ENCODE measurements around the gene ZNF512B.
"Not testable (repeated sequence)": the region's sequence is repeated elsewhere in the genome, so short reads cannot be mapped to it uniquely, and the experiment has no call there.

ZNF512B gene

DNA sequence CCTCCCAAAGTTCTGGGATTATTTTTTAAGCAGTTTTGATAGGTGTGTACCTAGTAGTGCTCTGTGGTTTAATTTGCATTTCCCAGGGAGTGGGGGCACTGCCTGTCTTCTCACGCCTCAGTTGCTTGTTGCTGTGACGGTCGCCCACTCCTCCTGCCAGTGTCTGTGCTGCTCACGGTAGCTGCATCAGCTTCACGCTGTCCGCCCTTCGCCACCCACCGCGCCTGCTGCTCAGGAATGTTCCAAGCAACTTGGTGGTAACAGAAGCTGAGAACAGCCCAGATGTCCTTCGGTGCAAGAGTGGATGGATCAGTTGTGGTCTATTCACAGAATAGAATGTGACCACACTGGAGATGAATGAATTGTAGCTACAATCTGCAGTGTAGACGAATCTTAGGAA is 51.9 kb downstream of the ZNF512B start:
- POLR2A ChIA-PET, result no interaction called here
- no peak overlapping the region for H3K27ac ChIP-seq (ENCODE audit: extremely low read depth, low read depth, low read length)
- CTCF ChIA-PET, result interaction anchor here (0.9 to 2.7 kb wide), 2 partner anchors 8 to 56 kb away, joined by 3 to 17 read pairs; no protein-coding TSS in a partner anchor
- H3K36me3 ChIP-seq (ENCODE audit: control insufficient read depth in 2 of 2, insufficient read depth in 1 of 2, low read length in 2 of 2), result peaks cover 0 to 17% of the 10 kb centered on the region in 2 experiments; a peak in 2 of 3 replicates
- H3K4me1 ChIP-seq (ENCODE audit: control insufficient read depth, insufficient read depth, low read length), result no peaks in the 10 kb centered on the region
- no peak for TF ChIP-seq PRDM4 (tag by site-specific recombination; IDR thresholded peaks at IDR 0.05)
- TF ChIP-seq EGR2 (tag by site-specific recombination; IDR thresholded peaks at IDR 0.05; ENCODE audit: low read depth), result peak; percentile 66
- no peaks in the 10 kb centered on the region for H3K9me3 ChIP-seq (ENCODE audit: control insufficient read depth, insufficient read depth, low read depth, low read length)
- H3K4me3 ChIP-seq (ENCODE audit: low read depth, low read length), result no peak overlapping the region

DNA sequence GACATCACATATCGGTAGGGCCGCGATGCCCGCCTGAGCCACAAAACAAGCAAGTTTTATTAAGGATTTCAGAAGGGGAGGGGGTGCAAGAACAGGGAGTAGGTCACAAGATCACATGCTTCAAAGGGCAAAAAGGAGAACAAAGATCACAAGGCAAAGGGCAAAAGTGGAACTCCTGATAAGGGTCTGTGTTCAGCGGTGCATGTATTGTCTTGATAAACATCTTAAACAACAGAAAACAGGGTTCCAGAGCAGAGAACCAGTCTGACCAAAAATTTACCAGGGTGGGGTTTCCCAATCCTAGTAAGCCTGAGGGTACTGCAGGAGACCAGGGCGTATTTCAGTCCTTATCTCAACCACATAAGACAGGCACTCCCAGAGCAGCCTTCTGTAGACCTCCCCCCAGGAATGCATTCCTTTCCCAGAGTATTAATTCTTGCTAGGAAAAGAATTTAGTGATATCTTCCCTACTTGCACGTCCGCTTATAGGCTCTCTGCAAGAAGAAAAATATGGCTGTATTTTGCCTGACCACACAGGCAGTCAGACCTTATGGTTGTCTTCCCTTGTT is 53.3 kb downstream of the ZNF512B start:
- peak; percentile 64 for TF ChIP-seq SETDB1 (IDR thresholded peaks at IDR 0.05; ENCODE audit: insufficient read length, low read length)
- H3K4me3 ChIP-seq (ENCODE audit: low read depth, low read length); H3K27ac ChIP-seq (ENCODE audit: extremely low read depth, low read depth, low read length); POLR2A ChIA-PET; H3K4me1 ChIP-seq (ENCODE audit: control insufficient read depth, insufficient read depth, low read length); H3K9me3 ChIP-seq (ENCODE audit: control insufficient read depth, insufficient read depth, low read depth, low read length): not testable (repeated sequence)
- H3K36me3 ChIP-seq (ENCODE audit: control insufficient read depth in 2 of 2, insufficient read depth in 1 of 2, low read length in 2 of 2), result peaks cover 0 to 17% of the 10 kb centered on the region in 2 experiments; a peak in 2 of 3 replicates
- CTCF ChIA-PET, result interaction anchor here (1.6 kb wide), 1 partner anchor 64 kb away, joined by 4 read pairs; the partner anchor contains the start of gene PRPF6

DNA sequence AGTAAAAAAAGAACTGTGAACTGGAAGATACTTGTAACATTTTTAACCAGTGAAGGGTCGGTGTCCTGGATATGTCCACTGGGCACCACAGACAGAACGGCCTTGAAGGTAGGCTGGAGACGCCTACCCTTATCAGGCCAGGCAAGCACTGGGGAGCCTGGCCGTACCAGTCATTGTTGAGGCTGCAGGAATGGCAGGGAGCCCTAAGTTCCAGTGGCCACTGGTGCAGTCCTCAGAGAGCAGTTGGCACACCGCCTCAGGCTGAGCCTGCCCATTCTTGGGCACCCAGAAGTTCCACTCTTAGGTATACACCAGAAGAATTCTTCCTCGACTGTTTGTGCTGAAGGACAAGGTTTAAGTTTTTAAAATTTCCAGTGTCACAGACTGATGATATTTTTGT is 54.3 kb downstream of the ZNF512B start:
- Histone ChIP-seq H3K4me1 (ENCODE audit: control insufficient read depth, insufficient read depth, low read length) (peaks cover 2% of the 10 kb centered on the region; the same call in 1 of the 2 replicates), H3K27ac (ENCODE audit: extremely low read depth, low read depth, low read length) (no peak overlapping the region), H3K9me3 (ENCODE audit: control insufficient read depth, insufficient read depth, low read depth, low read length) (no peaks in the 10 kb centered on the region), H3K4me3 (ENCODE audit: low read depth, low read length) (no peak overlapping the region), H3K36me3 (ENCODE audit: control insufficient read depth in 2 of 2, insufficient read depth in 1 of 2, low read length in 2 of 2) (peaks cover 0 to 17% of the 10 kb centered on the region in 2 experiments; a peak in 2 of 3 replicates)
- CTCF ChIA-PET, result interaction anchor here (0.6 to 1.6 kb wide), 5 partner anchors 14 to 377 kb away, joined by 3 to 4 read pairs (median 3); partner anchors contain the start of gene PRPF6
- POLR2A ChIA-PET, result no interaction called here
- no peak for TF ChIP-seq EGR2 (tag by site-specific recombination; IDR thresholded peaks at IDR 0.05; ENCODE audit: low read depth)
- no peak for TF ChIP-seq BCL11A (tag by site-specific recombination; IDR thresholded peaks at IDR 0.05; ENCODE audit: low read depth)
- TF ChIP-seq ZNF324 (tag by site-specific recombination; IDR thresholded peaks at IDR 0.05), result no peak
- TF ChIP-seq ZFP3 (tag by site-specific recombination; IDR thresholded peaks at IDR 0.05; ENCODE audit: low read depth), result no peak
- no peak for TF ChIP-seq ZNF10 (tag by site-specific recombination; IDR thresholded peaks at IDR 0.05)
- TF ChIP-seq, protein P1, sequence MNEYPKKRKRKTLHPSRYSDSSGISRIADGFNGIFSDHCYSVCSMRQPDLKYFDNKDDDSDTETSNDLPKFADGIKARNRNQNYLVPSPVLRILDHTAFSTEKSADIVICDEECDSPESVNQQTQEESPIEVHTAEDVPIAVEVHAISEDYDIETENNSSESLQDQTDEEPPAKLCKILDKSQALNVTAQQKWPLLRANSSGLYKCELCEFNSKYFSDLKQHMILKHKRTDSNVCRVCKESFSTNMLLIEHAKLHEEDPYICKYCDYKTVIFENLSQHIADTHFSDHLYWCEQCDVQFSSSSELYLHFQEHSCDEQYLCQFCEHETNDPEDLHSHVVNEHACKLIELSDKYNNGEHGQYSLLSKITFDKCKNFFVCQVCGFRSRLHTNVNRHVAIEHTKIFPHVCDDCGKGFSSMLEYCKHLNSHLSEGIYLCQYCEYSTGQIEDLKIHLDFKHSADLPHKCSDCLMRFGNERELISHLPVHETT (tag by site-specific recombination; IDR thresholded peaks at IDR 0.05), result no peak
- TF ChIP-seq ZSCAN23 (tag by site-specific recombination; IDR thresholded peaks at IDR 0.05), result no peak
- TF ChIP-seq ZFP37 (tag by site-specific recombination; IDR thresholded peaks at IDR 0.05), result no peak
- no peak for TF ChIP-seq ZNF391 (tag by site-specific recombination; IDR thresholded peaks at IDR 0.05; ENCODE audit: borderline replicate concordance, low read depth)
- TF ChIP-seq ZNF704 (tag by site-specific recombination; IDR thresholded peaks at IDR 0.05), result no peak
- no peak for TF ChIP-seq TCF7L2 (IDR thresholded peaks at IDR 0.05; ENCODE audit: borderline replicate concordance, low read depth, low read length)
- TF ChIP-seq, protein P2, sequence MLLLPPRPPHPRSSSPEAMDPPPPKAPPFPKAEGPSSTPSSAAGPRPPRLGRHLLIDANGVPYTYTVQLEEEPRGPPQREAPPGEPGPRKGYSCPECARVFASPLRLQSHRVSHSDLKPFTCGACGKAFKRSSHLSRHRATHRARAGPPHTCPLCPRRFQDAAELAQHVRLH (tag by site-specific recombination; IDR thresholded peaks at IDR 0.05), result no peak
- TF ChIP-seq, protein P3, sequence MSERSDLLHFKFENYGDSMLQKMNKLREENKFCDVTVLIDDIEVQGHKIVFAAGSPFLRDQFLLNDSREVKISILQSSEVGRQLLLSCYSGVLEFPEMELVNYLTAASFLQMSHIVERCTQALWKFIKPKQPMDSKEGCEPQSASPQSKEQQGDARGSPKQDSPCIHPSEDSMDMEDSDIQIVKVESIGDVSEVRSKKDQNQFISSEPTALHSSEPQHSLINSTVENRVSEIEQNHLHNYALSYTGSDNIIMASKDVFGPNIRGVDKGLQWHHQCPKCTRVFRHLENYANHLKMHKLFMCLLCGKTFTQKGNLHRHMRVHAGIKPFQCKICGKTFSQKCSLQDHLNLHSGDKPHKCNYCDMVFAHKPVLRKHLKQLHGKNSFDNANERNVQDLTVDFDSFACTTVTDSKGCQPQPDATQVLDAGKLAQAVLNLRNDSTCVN (tag by site-specific recombination; optimal IDR thresholded peaks at IDR 0.05), result no peak
- no peak for TF ChIP-seq ZNF837 (tag by site-specific recombination; IDR thresholded peaks at IDR 0.05)
- TF ChIP-seq ZBTB1 (tag by site-specific recombination; IDR thresholded peaks at IDR 0.05), result no peak

All from HEK293 (cell line).